ENCODE measurements around the gene KRT36. TPM values are rescaled to one million over a fixed set of nuclear protein-coding genes. Genes with fewer than 3 reads are reported as not detected.

The KRT36 gene
- total and polyA plus RNA-seq, 2 of the 8 experiments (the other 6 are each of a cell fraction or from before 2014, with no cell fraction given): not detected

- no peak for TF ChIP-seq CHD7 (IDR thresholded peaks at IDR 0.05; ENCODE audit: insufficient replicate concordance, low read length)
- TF ChIP-seq HDAC2 (IDR thresholded peaks at IDR 0.05; ENCODE audit: borderline replicate concordance in 1 of 2, low read depth in 2 of 2, low read length in 2 of 2): no peak
- no peak for TF ChIP-seq CHD1 (IDR thresholded peaks at IDR 0.05; ENCODE audit: low read depth, low read length)
- no peak for TF ChIP-seq SP4 (IDR thresholded peaks at IDR 0.05; ENCODE audit: low read length)
- no peak for TF ChIP-seq POU5F1 (IDR thresholded peaks at IDR 0.05; ENCODE audit: low read depth, low read length)
- TF ChIP-seq SIRT6 (IDR thresholded peaks at IDR 0.05; ENCODE audit: low read length): no peak
- no peak for TF ChIP-seq BRCA1 (IDR thresholded peaks at IDR 0.05; ENCODE audit: low read depth, low read length)
- no peak for TF ChIP-seq JUN (IDR thresholded peaks at IDR 0.05; ENCODE audit: low read depth, low read length)
Measured at GRCh38 chr17:41484920-41485904, 4.5 kb downstream of the KRT36 start (continued).
